ENCODE data around the gene EDEM3.

EDEM3 gene

GRCh38 chr1:184755226-184756065 lies 788 bp upstream of the EDEM3 start:
- Mint-ChIP-seq H3K4me3 (peak overlapping the region; percentile 88 to 99), H3K4me1 (peaks cover 28% of the 10 kb centered on the region)

GRCh38 chr1:184753608-184754475 lies 816 bp downstream of the EDEM3 start:
- ATAC-seq (peak; percentile 7), DNase-seq (peak in 1 of 2 donors; percentile 59)
- Mint-ChIP-seq H3K4me1 (peaks cover 28% of the 10 kb centered on the region), H3K4me3 (peak overlapping the region; percentile 88 to 99), H3K27ac (peak overlapping the region; percentile 95 to 99), H3K9me3 (no peaks in the 10 kb centered on the region), H3K27me3 (peaks cover 15% of the 10 kb centered on the region)

More at GRCh38 chr1:184755226-184756065, 788 bp upstream of the EDEM3 start:
- Mint-ChIP-seq H3K9me3 (no peaks in the 10 kb centered on the region), H3K27ac (peak overlapping the region; percentile 95 to 99), H3K27me3 (peaks cover 15% of the 10 kb centered on the region)
- peak in 1 of 2 donors; percentile 41 for DNase-seq
- peak; percentile 22 for ATAC-seq

DNA sequence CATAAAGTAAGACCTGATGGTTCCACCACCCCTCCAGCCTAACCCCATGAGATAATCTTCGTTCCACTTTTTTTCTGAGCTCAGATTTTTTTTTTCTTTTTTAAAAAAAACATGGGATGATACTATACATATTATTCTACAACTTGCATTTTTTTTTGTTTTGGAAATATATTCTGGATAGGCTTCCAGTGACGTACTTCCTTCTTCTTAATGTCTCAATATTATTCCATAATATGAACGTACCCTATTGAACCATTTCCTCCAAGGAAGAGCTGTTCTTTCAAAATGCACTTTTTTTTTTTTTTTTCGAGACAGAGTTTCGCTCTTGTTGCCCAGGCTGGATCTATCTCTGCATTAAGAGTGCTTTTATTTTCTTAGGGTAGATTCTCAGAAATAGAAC lies 1.5 kb downstream of the EDEM3 start:
- ATAC-seq, result no peak
- Mint-ChIP-seq H3K4me1 (peaks cover 28% of the 10 kb centered on the region), H3K4me3 (peak overlapping the region; percentile 88 to 99), H3K27ac (peak overlapping the region in 1 of 2 donors; percentile 99), H3K27me3 (peaks cover 15% of the 10 kb centered on the region), H3K9me3 (no peaks in the 10 kb centered on the region)
- no peak for DNase-seq

DNA sequence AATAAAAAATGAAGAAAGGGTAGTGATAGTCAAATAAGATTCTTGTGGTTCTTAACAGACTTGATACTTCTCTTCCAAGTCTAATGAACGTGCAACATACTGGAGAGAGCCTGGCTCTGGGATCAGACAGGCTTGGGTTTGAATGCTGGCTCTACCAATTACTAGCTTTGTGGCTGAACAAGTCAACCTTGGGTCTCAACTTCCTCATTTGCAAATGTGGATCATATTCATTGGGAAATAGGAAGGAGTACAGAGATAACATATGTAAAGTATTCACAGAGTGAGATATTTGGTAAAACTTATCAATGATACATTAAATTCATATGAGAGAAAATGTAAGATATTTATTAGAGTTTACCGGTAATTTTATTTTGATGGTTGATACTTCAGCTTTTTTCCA lies 2.0 kb downstream of the EDEM3 start:
- ATAC-seq (no peak), DNase-seq (no peak)
- H3K27me3 Mint-ChIP-seq, result peaks cover 14% of the 10 kb centered on the region
- H3K9me3 Mint-ChIP-seq, result no peaks in the 10 kb centered on the region
- H3K4me1 Mint-ChIP-seq, result peaks cover 28% of the 10 kb centered on the region
- peak overlapping the region; percentile 88 to 99 for H3K4me3 Mint-ChIP-seq
- no peak overlapping the region for H3K27ac Mint-ChIP-seq

- Mint-ChIP-seq H3K27me3 (no peaks in the 10 kb centered on the region), H3K4me1 (peaks cover 37% of the 10 kb centered on the region), H3K4me3 (no peak overlapping the region), H3K27ac (no peak overlapping the region), H3K9me3 (no peaks in the 10 kb centered on the region)
- DNase-seq (no peak), ATAC-seq (no peak)
These were observed 5.9 kb downstream of the EDEM3 start for GRCh38 chr1:184748740-184749139.

- Mint-ChIP-seq H3K27me3 (no peaks in the 10 kb centered on the region), H3K4me1 (peaks cover 34% of the 10 kb centered on the region), H3K27ac (no peak overlapping the region), H3K9me3 (no peaks in the 10 kb centered on the region), H3K4me3 (no peak overlapping the region)
- DNase-seq, result no peak
- no peak for ATAC-seq
These were observed 7.3 kb downstream of the EDEM3 start for GRCh38 chr1:184747089-184747955.

DNA sequence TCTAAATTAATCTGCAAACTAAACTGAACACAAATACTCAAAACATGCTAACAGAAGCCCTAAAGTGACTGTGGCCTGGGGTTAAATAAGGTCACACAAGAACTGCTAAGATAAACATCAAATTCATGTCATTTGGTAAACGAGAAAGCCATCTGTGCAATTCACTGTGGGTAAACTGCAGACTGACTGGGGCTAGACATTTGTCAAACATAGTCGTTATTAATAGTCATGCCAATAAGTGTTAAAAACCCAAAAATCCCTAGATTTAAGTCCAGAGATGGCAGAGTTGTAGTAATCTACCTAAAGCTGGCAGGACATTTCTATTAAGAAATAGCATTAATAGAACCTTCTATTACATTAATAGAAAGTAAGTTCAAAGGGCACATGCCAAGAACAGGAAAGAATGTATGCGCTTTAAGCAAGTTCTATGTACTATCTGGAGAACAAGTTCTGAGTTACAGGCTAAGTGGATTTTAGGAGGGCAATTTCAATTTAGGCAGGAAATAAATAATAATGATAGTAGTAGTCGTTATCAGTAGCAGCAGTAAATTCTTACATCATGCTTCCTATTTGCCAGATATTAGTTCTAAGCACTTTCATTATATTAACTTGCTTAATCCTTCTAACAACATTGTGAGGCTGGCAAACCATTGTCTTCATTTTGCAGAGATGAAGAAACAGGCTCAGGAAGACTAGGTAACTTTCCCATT lies 8.6 kb downstream of the EDEM3 start:
- H3K27ac Mint-ChIP-seq, result no peak overlapping the region
- ATAC-seq, result peak; percentile 41

GRCh38 chr1:184745110-184745509 lies 9.5 kb downstream of the EDEM3 start:
- Mint-ChIP-seq H3K27ac (no peak overlapping the region), H3K27me3 (no peaks in the 10 kb centered on the region), H3K4me3 (no peak overlapping the region), H3K4me1 (peaks cover 43% of the 10 kb centered on the region), H3K9me3 (no peaks in the 10 kb centered on the region)
- DNase-seq (no peak), ATAC-seq (no peak)

More for the DNA sequence above, 8.6 kb downstream of the EDEM3 start:
- H3K4me3 Mint-ChIP-seq, result no peak overlapping the region
- H3K4me1 Mint-ChIP-seq, result peaks cover 38% of the 10 kb centered on the region
- H3K9me3 Mint-ChIP-seq, result no peaks in the 10 kb centered on the region
- no peaks in the 10 kb centered on the region for H3K27me3 Mint-ChIP-seq
- DNase-seq, result no peak

GRCh38 chr1:184743062-184743756 lies 11.4 kb downstream of the EDEM3 start:
- H3K9me3 Mint-ChIP-seq, result no peaks in the 10 kb centered on the region
- H3K4me1 Mint-ChIP-seq, result peaks cover 43% of the 10 kb centered on the region
- H3K27ac Mint-ChIP-seq, result peak overlapping the region; percentile 27 to 70
- peak in 1 of 2 donors; percentile 18 for DNase-seq
- ATAC-seq, result peak; percentile 98
- H3K27me3 Mint-ChIP-seq, result no peaks in the 10 kb centered on the region
- H3K4me3 Mint-ChIP-seq, result peak overlapping the region; percentile 2 to 33

- H3K9me3 Mint-ChIP-seq, result no peaks in the 10 kb centered on the region
- H3K4me1 Mint-ChIP-seq, result peaks cover 31% of the 10 kb centered on the region
- no peak overlapping the region for H3K4me3 Mint-ChIP-seq
- no peak for DNase-seq
- H3K27ac Mint-ChIP-seq, result no peak overlapping the region
- H3K27me3 Mint-ChIP-seq, result no peaks in the 10 kb centered on the region
- no peak for ATAC-seq
These were observed 14.3 kb downstream of the EDEM3 start for GRCh38 chr1:184740344-184740743.

DNA sequence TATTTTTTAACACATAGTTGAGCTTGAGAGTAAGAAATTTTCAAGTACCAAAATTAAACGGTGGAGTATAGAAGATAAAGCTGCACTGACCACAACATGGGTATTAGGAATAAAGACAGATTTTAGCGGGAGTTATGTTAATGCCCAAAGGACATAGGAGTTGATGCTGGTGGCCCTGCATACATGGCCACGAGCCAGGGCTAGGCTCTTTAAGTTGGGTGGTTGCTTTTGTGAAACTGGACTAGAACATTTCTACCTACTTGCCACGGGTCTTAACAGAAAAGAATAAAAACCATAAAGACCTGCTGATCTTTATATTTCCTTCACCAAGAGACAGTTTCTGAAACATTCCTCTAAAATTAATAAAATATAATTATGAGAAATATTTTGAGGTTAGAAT lies 14.9 kb downstream of the EDEM3 start:
- no peaks in the 10 kb centered on the region for H3K9me3 Mint-ChIP-seq
- H3K4me1 Mint-ChIP-seq, result peaks cover 26% of the 10 kb centered on the region
- ATAC-seq, result no peak
- no peak overlapping the region for H3K4me3 Mint-ChIP-seq
- H3K27ac Mint-ChIP-seq, result no peak overlapping the region
- DNase-seq, result no peak
- no peaks in the 10 kb centered on the region for H3K27me3 Mint-ChIP-seq

DNA sequence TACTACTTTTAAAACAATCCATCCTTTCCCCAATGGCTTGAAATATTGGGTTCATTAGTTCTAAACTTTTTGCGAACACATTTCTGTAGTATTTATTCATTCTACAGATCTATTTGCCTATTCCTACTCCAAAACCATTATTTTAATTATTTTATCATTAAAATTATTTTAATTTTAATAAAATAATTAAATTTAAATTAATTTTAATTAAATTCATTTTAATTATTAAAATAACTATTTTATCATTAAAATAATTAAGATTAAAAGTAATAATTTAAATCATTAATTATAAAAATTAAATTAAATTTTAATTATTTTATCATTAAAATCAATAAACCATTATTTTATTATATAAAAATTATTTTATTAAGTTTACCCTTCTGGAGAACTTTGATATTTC lies 15.6 kb downstream of the EDEM3 start:
- Mint-ChIP-seq H3K4me3 (no peak overlapping the region), H3K27me3 (no peaks in the 10 kb centered on the region), H3K4me1 (peaks cover 21% of the 10 kb centered on the region), H3K9me3 (no peaks in the 10 kb centered on the region), H3K27ac (no peak overlapping the region)
- DNase-seq, result no peak
- no peak for ATAC-seq

GRCh38 chr1:184734980-184735379 lies 19.7 kb downstream of the EDEM3 start:
- ATAC-seq, result no peak
- Mint-ChIP-seq H3K4me3 (no peak overlapping the region), H3K4me1 (no peaks in the 10 kb centered on the region)

DNA sequence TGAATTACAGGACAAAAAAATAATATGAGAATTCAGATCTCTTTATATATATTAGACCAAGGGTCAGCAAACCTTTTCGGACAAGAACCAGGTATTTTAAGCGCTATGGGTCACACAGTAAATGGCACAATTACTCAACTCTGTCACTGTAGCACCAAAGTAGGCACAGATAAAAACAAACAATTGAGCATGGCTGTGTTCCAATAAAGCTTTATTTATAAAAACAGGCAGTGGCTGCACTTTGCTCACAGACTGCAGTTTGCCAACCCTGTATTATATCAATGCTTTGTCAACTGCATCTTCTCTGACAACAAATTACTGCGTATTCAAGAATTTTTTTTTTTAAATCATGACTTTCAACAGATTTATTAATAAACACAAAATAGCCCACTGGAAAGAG lies 29.8 kb downstream of the EDEM3 start:
- Mint-ChIP-seq H3K27me3 (no peaks in the 10 kb centered on the region), H3K4me3 (no peak overlapping the region), H3K4me1 (no peaks in the 10 kb centered on the region), H3K9me3 (no peaks in the 10 kb centered on the region), H3K27ac (no peak overlapping the region)
- DNase-seq, result no peak
- ATAC-seq, result no peak

More at GRCh38 chr1:184734980-184735379, 19.7 kb downstream of the EDEM3 start:
- DNase-seq, result no peak
- Mint-ChIP-seq H3K27me3 (no peaks in the 10 kb centered on the region), H3K9me3 (no peaks in the 10 kb centered on the region), H3K27ac (no peak overlapping the region)
